Measurements from ENCODE around the gene CRB2.
"Not testable (repeated sequence)": the region's sequence is repeated elsewhere in the genome, so short reads cannot be mapped to it uniquely, and the experiment has no call there.

The CRB2 gene

GRCh38 chr9:123383512-123384170, 27.6 kb downstream of the CRB2 start:
- no peak for DNase-seq

DNA sequence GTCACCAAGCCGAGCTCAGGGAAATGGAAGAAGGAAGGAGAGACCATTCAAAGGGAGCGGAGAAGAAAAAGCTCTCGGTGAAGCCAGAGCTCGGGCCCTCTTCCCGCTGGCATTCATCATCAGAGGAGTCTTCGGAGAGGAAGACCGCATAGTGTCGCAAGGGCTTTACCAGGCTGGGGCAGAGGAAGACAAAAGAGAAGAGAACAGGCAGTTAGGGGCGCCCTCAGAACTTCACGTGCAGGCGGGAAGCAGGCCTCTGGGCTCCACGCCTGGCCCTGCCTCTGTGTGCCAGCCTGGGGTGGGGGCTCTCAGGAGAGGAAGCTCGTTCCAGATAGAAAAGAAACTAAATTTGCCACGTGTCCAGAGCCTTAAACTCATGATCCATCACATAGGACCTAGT, 31.7 kb downstream of the CRB2 start:
- no peak for DNase-seq

GRCh38 chr9:123389070-123389469, 33.1 kb downstream of the CRB2 start:
- no peak for DNase-seq

GRCh38 chr9:123389698-123390097, 33.7 kb downstream of the CRB2 start:
- no peak for DNase-seq

GRCh38 chr9:123390337-123391135, 34.5 kb downstream of the CRB2 start:
- no peak for DNase-seq

GRCh38 chr9:123391233-123391632, 35.2 kb downstream of the CRB2 start:
- DNase-seq: no peak

GRCh38 chr9:123391946-123392345, 35.9 kb downstream of the CRB2 start:
- no peak for DNase-seq

DNA sequence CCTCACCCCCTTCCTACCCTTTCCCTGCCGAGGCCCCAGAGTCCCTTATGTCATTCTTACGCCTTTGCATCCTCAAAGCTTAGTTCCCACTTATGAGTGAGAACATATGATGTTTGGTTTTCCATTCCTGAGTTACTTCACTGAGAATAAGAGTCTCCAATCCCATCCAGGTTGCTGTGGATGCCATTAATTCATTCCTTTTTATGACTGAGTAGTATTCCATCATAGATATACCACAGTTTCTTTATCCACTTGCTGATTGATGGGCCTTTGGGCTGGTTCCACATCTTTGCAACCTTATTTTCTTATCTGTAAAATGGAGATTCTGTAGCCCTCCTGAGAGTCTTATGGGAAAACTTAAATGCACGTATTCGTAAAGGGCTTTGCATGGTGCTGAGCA, 36.8 kb downstream of the CRB2 start:
- DNase-seq: no peak

DNA sequence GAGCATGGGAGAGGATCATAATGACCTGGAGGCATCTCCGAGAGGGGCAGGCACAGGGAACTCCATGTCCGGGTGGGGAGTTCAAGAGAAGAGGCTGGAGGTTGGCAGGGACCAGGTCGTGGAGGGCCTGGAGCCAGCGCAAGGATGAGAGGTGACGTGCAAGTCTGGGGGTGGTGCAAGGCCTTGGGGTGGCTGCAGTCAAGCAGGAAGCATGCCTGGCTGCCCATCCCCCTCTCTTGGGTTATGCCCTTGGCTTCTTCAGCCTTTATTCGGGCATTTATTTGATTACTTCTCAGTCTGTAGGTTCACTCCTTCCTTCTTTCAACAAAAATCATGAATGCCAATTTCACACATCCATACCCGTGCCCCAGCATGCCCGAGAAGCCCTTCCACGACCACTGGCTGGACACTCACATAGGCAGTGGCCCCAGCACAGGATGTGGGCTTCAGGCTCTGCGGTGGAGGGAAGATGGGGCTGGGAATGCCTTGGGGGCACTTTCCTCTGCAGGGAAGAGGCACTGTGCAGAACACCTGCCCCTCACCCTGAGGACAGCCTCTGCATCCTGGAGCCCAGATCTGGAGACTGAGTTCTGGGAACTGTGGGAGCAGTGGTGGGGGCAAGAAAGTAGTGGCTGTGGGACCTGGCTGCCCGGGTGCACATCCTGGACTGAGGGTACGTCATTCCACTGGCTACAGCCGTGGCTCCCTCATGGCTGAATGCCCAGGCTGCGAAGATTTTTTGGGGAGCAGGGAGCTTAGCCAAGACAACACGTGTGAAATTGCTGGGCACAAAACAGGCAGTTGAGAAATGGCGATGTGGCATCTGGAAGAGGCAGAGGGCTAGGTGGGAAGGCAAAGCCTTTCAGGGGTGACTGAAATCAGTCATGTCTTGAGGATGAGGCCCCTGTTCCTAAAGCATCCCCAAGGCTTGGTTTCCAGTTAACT, 38.6 kb downstream of the CRB2 start:
- no peak for DNase-seq

DNA sequence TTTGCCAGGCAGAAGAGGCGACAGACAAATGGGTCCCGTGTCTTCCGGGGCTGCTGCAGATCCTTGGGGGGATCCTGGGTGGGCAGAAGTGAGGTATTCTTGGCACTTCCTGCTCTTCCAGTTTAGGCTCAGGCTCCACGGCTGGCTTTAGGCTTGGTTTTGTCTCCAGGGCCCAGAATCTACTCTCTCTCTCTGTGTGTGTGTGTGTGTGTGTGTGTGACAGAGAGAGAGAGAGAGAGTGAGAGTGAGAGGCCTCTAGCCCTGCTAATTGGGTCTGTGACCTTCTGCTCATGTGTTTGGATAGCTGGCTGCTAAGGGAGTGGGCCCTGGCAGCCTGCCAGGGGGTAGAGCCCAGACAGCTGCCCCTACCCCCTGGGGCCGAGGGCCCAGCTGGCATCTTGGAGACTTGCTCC, 39.3 kb downstream of the CRB2 start:
- DNase-seq: no peak

GRCh38 chr9:123395689-123396511, 39.9 kb downstream of the CRB2 start:
- DNase-seq: no peak

GRCh38 chr9:123397975-123398374, 42.0 kb downstream of the CRB2 start:
- no peak for DNase-seq

GRCh38 chr9:123398938-123399337, 42.9 kb downstream of the CRB2 start:
- DNase-seq: not testable (repeated sequence)

DNA sequence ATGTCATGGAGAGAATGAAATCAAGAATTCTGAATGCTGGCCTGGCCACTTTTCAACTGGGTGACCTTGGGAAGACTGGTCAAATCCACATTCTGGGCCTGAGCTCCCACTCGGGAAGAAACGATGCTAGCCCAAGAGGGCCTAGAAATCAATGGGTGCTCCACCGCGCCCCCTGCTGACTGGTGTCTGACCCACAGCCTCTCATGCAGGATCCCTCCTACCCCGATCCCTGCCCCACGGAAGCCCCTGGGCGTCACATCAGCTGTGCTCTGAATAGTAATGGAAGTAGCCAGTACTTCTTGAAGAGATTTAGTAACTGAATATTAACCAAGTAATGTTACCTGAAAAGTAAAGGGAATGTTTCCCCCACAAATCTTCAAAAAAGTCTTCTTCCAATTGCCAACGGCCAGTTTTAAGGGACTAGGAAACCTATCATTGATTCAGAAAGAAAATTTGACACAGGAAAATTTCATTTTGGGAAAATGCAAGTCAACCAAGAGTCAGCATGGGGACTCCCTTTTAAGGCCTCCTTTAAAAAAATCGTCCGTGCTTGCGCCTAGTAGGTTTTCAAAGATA, 43.9 kb downstream of the CRB2 start:
- peak; percentile 28 for DNase-seq

DNA sequence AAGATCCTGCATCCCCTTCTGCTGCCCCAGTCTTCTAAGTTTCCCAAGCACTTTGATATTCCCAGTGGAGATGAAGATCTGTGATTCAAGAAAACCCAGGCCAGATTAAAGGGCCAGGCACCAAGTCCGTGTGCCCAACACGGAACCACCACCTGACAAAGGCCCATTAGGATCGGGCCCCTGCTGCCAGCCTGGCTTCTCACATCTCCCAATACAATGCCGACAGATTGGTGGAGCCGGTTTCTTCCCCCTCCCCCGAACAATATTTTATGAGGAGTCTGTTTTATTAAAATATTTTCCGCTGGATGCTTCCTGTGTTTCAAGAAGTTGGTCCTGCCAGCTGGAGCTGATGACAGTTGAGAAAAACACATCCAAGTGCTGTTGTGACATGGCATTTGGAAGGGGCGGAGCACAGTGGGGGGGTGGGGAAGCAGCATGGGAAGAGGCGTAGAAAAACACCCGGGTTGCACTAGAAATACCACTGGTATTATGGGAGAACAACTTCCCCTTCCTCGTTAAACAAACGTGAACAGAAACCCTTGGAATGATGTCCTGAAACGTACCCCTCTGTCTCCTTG, 45.0 kb downstream of the CRB2 start:
- DNase-seq: no peak

- no peak for DNase-seq
Measured at GRCh38 chr9:123401879-123402513, 46.0 kb downstream of the CRB2 start.

- DNase-seq: no peak
Measured at GRCh38 chr9:123402981-123403509, 47.0 kb downstream of the CRB2 start.

DNA sequence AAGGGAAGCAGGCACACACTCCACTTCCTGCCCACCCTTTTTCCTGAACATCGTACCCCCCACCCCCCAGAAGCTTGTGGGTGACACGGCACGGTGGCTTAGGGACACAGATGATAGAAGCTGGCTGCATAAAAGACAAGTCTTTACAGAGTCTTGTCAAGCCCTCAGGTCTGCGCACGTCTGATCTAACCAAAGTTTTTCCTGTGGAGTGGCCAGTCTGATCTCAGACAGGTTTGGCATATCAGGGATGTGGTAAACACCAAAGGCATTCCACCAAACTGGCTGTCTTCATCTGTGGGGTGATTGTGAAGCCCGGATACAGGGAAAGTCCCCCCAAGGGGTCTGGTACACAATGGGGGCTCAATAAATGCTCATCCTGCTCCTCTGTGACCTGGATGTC, 50.0 kb downstream of the CRB2 start:
- DNase-seq: no peak

DNA sequence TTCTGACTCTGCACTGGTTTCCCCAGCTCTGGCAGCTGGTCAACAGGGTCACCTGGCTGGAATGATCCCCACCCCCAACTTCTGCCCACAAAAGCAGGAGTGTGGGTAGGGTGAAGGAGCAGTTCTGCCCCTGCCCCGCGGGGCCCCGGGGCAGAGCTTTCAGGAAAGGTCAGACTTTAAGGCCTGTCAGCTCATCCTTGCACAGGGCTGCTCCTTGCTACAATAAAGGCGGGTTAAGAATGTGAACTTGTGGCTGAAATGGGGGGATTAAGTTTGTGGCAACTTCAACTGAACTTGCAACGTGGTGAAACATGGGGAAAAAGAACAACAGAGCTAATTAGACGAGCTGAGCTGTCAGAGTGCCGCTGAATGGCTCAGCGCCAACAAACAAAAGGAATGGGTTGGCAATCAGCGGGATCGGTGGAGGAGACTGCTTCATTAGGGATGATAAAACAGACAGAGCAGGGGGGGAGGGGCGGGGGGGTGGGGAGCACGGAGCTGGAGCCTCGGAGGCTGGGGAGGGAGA, 50.8 kb downstream of the CRB2 start:
- no peak for DNase-seq

DNA sequence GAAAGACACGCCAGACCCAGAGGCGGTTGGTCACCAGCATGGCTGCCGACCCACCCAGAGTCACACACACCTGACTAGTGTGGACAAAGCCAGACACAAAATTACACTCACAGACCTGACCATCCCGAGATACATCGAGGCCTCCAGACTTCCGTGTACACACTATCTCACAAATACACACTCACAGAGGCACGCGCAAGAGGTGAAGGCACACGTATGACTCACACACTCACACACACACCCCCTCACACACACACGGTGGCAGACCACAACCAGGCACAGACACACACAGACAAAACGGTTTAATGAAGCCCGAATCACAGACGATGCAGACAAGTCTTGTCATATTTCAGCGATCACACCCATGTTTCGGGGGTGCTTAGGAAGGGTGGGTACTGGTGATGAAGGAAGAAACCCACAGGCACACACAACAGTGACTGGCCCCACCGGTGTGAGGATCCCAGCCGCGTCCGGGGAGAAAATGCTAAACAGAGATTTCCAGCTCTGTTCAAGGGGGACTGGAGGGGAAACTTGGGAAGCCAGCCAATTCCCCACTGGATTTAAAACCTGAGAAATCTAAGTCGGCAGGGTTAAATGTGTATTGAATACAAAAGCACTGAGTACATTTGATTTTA, 51.3 kb downstream of the CRB2 start:
- DNase-seq: no peak
